ENCODE measurements around the gene REV3L.
A peak's percentile ranks its signal among the peaks of the same experiment; 100 is the strongest.
"Not testable (repeated sequence)": the region's sequence is repeated elsewhere in the genome, so short reads cannot be mapped to it uniquely, and the experiment has no call there.

Gene REV3L

DNA sequence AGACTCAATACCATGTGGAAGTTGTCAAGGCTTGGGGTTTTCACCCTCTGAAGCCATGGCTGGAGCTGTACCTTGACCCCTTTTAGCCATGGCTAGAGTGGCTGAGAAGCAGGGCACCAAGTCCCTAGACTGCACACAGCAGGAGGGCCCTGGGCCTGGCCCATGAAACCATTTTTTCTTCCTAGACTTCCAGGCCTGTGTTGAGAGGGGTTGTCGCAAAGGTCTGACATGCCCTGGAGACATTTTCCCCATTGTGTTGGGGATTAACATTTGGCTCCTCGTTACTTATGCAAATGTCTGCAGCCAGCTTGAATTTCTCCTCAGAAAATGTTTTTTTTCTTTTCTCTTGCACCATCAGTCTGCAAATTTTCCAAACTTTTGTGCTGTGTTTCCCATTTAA lies 199.3 kb downstream of the REV3L start:
- no peak for DNase-seq

DNA sequence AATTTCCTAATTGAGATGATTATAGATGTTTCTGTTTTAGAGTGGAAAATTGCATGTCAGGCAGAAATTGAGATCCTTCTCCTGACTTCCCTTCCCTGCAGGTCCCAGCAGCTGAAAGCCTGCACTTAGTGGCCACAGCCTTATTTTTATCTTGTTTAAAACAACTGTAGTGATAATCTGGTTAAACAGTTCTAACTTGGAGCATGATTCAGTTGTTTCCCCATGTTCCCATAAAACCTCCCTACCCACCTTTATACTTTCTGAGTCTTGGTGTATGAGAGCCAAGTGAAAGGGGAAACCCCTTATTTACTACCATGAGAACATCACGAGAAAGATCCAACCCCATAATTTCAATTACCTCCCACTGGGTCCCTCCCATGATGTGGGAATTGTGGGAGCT lies 200.5 kb downstream of the REV3L start:
- no peak for DNase-seq

DNA sequence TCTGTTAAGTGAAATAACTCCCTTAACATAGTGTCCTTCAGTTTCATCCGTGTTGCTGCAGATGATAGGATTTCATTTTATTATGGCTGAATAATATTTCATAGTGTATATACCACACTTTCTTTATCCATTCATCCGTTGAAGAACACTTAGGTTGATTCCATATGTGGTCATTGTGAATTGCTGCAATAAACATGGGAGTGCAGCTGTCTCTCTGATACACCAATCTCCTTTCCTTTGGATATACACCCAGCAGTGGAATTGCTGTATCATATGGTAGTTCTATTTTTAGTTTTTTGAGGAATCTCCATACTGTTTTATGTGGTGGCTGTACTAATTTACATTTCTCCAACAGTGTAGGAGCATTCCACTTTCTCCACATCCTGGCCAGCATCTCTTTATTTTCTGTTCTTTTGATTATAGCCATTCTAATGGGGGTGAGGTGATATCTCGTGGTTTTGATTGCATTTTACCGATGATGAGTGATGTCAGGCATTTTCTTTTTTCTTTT lies 202.5 kb downstream of the REV3L start:
- no peak for DNase-seq

DNA sequence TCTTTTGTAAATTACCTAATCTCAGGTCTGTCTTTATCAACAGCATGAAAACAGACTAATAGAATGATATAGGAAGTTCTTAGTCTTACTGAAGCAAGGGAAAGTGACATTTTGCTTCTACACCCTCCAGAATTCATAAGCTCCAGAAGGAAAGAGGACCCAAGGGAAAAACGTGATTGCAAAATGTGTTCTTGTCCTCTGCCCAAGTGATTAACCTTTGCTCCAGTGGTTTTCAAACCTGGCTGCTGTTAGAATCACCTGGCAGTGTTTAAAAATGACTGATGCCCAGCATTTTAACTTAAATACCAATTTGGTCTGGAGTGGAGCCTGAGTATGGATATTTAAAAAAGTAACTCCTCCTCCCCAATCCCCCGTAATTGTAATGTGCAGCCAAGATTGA lies 204.3 kb downstream of the REV3L start:
- DNase-seq: no peak

DNA sequence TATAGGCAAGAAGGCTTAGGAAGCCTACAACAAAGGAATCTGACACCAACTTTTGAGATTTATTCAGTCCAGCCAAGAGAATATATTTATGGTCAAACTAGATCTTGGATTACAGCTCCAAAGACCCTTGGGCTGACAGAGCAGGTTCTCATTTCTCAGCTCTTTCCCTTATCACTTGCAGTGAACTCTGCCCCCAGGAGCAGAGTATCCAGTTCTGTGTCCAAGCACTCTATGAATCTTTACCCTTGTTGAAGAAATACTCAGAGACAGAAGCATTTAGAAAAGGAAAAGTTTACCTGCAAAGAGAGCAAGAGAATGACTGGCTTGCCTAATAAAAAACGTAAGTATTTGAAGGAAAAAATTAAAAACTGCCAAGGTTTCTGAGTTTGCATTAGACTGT lies 205.2 kb downstream of the REV3L start:
- no peak for DNase-seq

DNA sequence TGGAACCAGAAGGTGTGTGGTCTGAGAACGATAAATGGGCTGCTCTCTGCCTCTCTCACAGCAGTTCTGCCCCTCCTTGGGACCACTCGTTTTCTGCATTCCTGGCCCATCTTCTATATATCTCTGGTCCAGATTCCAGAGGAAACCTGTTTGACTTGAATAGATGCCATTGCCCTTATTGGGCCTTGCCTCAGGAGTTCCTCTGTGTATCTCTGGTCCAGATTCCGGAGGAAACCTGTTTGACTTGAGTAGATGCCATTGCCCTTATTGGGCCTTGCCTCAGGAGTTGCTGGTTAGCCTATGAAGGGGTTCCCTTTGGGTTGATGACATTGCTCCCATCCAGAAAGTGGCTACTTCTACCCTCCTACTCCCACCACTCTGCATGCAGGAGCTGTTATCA lies 206.3 kb downstream of the REV3L start:
- no peak for DNase-seq

DNA sequence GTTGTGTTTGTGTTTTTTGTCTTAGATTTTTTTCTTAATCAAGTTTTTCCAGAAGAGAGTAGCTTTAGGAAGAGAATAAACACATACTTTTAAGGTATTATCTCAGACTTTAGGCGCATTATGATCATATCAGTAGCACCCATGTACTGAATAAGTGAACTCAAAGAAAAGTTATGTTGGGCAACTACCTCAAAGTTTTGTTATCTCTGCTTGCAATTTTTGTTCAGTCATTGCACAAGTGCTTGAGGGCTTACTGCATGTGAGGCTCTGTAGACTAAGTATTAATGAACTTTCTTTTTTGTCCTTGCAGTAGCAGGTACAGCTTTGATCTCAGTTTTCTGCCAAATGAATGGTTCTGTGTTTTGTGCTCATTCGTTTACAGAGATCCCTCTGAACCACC lies 206.7 kb downstream of the REV3L start:
- DNase-seq: no peak

DNA sequence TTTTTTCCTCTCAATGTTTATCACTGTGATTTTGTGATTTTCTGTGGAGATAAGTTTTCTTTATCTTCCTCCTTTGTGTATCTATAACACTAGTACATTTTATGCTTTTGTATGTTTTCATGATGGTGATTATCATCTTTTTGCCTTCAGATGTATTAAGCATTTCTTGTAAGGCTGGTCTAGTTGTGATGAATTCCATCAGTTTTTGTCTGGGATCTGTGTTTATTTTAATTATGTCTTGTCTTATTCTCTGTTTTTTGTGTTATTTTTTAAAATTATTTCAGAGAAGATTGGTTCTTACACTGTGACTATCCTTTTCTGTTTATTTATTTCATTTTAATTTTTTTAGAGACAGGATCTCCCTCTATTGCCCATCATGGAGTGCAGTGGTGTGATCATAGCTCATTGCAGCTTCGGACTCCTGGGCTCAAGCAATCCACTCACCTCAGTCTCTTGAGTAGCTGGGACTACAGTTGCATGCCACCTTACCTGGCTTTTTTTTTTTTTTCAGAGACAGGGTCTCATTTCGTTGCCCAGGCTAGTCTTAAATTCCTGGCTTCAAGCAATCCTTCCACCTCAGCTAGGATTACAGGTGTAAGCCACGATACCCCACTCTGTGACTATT lies 208.3 kb downstream of the REV3L start:
- DNase-seq: no peak

DNA sequence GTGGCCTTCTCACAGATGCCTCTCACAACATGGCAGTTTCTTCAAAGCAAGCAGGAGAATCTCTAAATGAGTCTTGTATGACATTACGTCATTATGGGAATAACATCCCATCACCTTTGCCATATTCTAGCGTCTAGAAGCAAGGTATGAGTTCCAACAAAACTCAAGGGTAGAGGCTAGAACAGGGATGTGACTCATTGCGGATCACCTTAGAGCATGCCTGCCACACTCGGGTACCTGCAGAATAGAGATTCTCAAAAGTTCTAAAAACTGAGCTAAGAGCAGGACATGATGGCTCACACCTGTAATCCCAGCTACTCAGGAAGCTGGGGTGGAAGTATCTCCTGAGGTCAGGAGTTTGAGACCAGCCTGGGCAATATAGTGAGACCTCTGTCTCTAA lies 212.9 kb downstream of the REV3L start:
- DNase-seq: no peak

DNA sequence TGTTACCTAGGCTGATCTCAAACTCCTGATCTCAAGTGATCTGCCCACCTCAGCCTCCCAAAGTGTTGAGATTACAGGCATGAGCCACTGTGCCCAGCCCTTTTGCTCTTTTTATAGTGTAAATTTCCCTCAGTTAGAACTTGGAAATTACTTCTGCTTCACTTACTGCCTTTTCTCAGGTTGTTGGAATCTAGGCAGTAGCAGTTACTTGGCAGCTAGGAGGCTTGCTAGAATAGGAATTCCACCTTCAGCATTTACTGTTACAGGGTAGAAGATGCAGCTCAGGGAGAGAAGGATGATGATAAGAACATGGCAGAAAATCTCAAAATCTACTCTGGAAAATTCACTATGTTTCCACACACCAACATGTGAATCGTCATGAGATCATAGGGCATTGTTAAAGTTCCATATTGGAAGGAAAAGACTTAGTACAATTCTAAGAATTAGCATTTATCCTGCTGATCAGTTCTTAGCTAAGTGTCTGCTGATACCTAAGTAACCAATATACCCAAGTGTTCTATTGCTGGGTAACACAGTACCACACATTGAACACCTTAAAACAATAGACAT lies 213.5 kb downstream of the REV3L start:
- no peak for DNase-seq

DNA sequence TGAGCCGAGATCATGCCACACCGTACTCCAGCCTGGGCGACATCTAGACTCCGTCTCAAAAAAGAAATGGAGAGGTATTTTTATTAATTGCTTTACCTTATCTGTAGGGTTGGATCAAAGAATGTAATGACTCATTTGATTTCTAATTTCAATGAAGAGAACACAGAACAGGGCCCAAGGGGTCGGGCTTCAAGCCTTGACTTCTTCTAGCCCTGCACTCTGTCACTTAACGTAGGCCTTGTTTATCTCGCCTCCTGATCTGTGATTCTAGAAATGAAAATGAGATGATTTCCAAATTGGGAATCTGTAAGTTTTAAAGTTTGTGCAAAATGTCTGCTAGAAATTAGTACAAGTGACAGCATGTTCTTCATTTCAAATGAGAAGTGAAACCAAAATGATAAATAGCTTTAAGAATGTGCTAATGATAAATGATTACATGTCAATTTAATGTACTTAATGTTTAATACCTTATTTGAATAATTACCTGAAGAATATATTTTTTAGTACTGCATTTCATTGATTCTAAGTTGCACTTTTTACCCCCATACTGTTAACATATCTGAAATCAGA lies 215.2 kb downstream of the REV3L start:
- DNase-seq: no peak

DNA sequence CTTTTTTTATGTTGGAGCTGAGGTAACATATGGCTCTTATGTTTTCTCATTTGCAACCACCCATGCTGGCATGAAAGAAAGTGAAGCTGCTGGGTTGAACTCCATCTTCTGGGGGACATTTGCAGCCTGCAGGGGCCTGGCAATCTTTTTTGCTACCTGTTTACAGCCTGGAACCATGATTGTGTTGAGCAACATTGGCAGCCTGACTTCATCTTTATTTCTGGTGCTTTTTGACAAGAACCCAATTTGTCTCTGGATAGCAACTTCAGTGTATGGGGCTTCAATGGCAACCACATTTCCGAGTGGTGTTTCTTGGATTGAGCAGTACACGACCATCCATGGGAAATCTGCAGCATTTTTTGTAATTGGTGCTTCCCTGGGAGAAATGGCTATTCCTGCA lies 216.7 kb downstream of the REV3L start:
- no peak for DNase-seq

DNA sequence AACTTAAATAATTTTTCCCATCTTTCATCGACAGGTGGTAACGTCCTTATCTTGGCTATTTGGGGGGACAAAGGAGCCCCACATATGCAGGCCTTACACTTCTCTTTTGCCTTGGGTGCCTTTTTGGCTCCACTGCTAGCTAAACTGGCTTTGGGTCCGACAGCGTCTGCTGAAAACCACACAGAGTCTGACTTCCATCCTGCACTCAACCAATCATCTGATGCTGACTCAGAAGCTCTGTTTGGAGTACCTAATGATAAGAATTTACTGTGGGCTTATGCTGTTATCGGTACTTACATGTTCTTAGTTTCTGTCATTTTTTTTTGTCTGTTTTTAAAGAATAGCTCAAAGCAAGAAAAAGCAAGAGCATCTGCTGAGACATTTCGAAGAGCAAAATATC lies 217.2 kb downstream of the REV3L start:
- no peak for DNase-seq

DNA sequence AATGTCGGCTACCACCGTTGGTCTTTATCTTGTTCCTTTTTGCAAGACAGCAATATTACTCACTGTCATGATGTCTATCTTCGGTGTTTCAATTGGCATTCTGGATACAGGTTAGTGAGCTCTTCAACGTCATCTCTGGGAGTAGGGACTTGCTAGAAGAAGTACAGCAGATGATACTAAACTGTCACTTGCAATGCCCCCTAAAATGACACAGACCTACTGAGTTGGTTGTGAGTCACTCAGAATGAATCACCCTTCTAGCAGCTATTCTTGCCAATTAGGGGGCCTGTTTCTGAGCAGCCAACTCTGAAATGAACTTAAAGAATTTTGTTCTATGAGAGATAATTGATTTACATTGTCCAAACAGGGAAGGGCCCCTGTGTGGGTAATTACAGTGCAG lies 219.2 kb downstream of the REV3L start:
- DNase-seq: no peak

DNA sequence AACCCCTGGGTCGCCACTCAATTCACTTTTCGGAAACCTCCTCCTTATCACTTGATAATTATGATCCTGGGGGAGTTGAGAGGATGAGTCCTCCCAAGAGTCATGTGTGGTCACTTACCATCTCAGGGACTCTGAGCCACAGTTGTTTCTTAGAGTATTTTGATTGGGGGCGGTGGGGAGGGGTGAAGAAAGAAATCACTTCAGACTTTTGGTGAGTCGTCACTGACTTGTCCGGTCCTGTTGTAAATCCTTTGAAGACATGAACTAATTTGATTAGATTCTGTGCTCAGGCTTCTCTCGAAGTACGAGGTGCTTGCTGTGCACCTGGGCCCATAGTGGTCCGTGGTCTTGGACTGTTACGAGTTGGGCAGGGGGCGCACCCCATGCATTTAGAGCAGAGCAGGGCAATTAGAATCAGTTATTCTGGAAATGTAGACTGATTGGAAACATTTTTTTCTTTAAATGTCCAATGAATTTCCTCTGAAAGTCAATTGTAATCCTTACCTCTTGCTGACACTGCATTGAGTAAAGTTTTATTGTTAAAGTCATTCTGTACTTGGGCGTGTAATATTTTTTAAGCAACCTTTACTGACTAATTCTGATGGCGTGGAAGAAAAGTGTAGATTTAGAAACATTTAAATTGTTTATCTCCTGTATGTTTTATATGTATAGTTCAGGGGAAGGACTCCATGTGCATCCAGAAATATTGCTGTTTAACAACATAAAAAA lies 222.3 kb downstream of the REV3L start:
- DNase-seq: no peak

DNA sequence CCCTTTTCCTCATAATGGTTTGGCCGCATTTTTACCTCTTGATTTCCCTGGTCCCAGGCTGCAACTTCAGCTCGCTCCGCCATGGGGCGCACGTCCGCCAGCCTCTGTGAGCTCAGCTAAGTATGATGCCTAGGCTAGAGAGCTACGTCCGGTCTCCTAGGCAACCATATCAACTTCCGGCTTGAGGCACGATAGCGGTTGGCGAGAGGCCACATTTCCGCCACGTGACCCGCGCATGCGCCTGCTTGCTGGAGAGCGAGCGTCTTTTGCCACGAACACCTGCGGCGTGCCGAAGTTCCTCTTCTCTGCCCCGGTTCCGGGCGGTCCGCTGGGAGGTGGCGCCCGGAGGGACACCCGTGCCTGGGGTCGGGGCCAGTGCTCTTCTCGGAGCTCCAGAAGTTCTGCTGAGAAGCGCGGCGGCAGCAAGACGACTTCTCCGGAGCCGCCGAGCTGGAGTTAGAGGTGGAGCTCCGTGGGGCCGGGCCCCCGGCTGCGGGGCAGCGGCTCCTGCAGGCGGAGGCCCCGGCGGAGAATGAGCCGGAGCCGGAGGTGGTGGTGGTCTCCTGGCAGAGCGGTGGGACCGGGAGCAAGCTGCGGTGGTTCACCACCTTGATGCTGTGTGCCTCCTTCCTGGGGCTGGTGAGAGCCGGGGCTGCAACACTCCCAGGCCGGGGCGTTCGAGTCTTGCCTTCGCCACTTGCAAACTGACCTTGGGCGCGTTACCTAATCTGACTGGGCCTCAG lies 223.8 kb downstream of the REV3L start:
- peak; percentile 96 for DNase-seq

DNA sequence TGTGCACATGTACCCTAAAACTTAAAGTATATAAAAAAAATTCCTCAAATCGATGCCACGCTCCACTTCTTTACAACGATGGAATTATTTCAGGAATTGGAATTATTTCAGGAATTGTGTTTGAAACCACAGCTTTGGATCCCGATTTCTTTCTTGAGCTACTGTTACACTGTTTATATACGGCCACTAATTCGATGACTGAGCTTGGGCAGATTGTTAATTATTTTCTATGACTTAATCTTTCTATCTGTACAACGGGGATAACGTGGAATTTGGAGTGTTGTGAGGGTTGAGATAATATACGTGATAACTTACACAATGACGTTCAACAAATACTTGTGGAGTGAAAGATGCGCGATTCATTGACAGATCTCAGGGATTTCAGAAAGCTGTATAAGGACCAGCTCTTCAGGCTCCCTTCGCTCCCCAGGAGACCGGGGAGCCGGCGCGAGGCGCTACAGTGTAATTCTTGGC lies 224.4 kb downstream of the REV3L start:
- DNase-seq: no peak

DNA sequence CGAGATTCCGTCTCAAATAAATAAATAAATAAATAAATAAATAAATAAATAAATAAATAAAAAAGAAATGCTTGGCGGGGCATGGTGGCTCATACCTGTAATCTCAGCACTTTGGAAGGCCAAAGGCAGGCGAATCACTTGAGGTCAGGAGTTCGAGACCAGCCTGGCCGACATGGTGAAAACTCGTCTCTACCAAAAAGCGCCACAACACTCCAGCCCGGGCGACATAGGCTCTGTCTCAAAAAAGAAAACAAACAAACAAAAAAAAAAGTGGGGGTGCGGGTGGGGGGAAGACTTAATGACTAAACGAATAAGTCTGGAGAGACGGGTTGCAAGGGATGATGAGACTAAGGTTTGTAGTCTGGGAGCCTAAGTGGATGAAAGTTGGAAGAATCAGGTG lies 225.0 kb downstream of the REV3L start:
- no peak for DNase-seq

DNA sequence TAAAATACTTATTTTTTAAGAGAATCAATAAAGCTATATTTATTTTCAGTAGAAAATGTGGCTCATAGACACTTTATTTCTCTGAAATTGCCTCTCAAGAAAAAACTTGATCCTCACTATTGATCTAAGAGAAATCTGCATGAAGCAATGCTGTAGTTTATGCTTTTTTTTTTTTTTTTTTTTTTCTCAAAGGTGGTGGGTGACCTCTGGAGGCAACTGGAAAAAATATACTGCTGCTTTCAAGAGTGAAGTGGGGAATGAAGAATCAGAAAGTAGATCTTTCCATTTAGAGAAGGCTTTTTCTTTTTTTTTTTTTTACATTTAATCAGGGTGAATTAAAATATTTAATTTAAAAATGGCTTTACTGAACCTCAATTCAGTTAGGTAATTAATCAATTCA lies 226.4 kb downstream of the REV3L start:
- no peak for DNase-seq

DNA sequence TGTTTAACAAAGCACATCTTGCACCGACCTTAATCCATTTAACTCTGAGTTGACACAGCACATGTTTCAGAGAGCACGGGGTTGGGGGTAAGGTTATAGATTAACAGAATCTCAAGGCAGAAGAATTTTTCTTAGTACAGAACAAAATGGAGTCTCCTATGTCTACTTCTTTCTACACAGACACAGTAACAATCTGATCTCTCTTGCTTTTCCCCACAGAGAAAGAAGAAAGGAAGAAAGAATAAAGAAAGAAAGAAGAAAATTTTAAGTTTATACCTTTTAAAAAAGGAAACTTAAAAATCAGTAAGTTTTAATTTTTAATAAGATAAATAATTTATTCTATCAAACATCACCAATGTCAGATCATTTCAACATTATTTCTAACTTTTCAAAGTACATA lies 227.2 kb downstream of the REV3L start:
- not testable (repeated sequence) for DNase-seq

DNA sequence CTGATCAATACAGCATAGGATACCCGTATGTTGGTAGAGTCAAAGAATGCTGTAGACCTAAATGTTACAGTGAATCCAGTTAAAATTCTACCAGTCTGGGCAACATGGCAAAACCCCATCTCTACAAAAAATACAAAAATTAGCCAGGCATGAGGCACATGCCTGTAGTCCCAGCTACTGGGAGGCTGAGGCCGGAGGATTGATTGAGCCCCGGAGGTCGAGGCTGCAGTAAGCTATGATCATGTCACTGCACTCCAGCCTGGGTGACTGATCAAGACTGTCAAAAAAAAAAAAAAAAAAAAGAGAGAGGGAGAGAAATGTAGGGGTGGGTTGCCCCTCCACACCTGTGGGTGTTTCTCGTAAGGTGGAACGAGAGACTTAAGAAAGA lies 228.2 kb downstream of the REV3L start:
- no peak for DNase-seq

DNA sequence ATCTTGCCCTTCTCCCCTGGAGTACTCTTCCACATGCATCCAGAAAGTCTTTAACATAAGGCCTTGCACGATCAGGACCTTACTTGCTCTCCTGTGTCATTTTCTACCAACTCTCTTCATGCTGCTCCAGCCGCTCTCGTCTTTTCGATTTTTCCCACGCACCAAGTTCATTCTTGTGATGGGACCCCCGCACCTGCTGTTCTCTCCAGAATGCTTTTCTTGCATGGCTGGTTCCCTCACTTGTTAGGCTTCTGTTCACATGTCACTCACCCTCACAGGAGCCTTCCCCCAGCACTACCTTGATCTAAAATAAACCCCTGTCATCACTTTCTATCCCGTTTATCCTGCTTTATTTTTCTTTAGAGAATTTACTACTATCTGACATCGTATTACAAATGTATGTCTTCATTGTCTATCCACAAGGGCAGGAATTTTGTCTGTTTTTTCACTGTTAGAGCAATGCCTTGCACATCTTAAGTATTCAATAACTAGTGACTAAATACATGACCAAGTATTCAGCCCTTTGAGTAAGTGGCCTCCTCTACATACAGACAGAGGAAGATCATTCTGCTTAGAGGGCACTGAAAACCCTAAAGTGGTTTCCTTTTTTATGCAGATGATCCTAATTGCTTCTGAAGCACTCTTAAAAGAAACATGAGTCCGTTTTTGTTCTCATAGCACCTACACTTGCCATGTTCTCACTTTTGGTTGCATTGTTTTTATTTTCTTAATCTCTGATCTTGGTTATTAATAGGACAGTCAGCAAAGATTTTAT lies 228.8 kb downstream of the REV3L start:
- DNase-seq: no peak

DNA sequence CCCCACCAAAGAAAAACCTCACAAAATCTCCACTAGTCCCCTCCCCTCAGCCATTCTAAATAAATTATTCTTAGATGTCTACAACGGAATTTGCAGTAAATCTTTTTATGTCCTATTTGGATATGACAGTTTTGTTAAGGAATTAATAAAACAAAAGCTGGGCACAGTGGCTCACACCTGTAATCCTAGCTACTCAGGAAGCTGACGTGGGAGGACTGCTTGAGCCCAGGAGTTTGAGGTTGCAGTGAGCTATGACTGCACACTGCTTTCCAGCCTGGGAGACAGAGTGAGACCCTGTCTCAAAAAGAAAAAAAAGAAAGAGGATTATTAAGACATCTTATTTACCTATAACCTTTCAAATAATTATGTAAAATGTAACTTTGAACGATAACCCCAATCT lies 230.3 kb downstream of the REV3L start:
- DNase-seq: no peak
